Measurements from ENCODE around the gene PNRC1. TPM values are rescaled to one million over a fixed set of nuclear protein-coding genes. Genes with fewer than 3 reads are reported as not detected.
"Not testable (repeated sequence)": the region's sequence is repeated elsewhere in the genome, so short reads cannot be mapped to it uniquely, and the experiment has no call there.

PNRC1 gene
- 100 to 1,000 TPM; 280 to 381 TPM for total RNA-seq
- long read RNA-seq, donor 1, transcript PNRC1-201 (2 exons, 2,065 nt), result major isoform, 106 of 111 reads
- long read RNA-seq, donor 1, partial matches to known transcripts, result 2 of 111 reads
- long read RNA-seq, donor 1, other reads (novel, unspliced or antisense), result 2 of 111 reads
- long read RNA-seq, donor 2, transcript PNRC1-203 (2 exons, 816 nt), result minor isoform, 6 of 37 reads
- long read RNA-seq, donor 2, transcript PNRC1-201 (2 exons, 2,065 nt), result major isoform, 12 of 37 reads
- long read RNA-seq, donor 2, partial matches to known transcripts, result 0 of 37 reads
- long read RNA-seq, donor 2, other reads (novel, unspliced or antisense), result 19 of 37 reads

GRCh38 chr6:89080281-89081128 lies at the start of gene PNRC1:
Gene PNRC1 (plus strand): TSS chr6:89080751. CDS start chr6:89080895, 144 bp downstream.
- DNase-seq (ENCODE audit: low spot score), result peak; percentile 100
- intact Hi-C loops (cut with DNase I), result loop anchor here (5.0 to 10.0 kb wide), 2 partner anchors 43 to 96 kb away; no protein-coding TSS in a partner anchor

GRCh38 chr6:89032599-89032998 lies 48.0 kb upstream of the PNRC1 start:
- intact Hi-C loops (cut with DNase I), result loop anchor here in 1 of 2 donors (10.0 kb wide), 1 partner anchor 112 kb away; the partner anchor contains the start of gene PM20D2

GRCh38 chr6:89033461-89033860 lies 47.1 kb upstream of the PNRC1 start:
- no peak for DNase-seq (ENCODE audit: low spot score)
- intact Hi-C loops (cut with DNase I), result loop anchor here in 1 of 2 donors (10.0 kb wide), 1 partner anchor 111 kb away; the partner anchor contains the start of gene PM20D2

More at GRCh38 chr6:89032599-89032998, 48.0 kb upstream of the PNRC1 start:
- DNase-seq (ENCODE audit: low spot score), result no peak

GRCh38 chr6:89034116-89034515 lies 46.4 kb upstream of the PNRC1 start:
- not testable (repeated sequence) for DNase-seq (ENCODE audit: low spot score)
- intact Hi-C loops (cut with DNase I), result loop anchor here in 1 of 2 donors (10.0 kb wide), 1 partner anchor 111 kb away; the partner anchor contains the start of gene PM20D2

- intact Hi-C loops (cut with DNase I), result loop anchor here (5.0 to 10.0 kb wide), 2 partner anchors 48 to 110 kb away; partner anchors contain the start of genes PM20D2 (in 1 of the 2) and PNRC1 (in 1 of the 2)
- no peak for DNase-seq (ENCODE audit: low spot score)
Measured at GRCh38 chr6:89034586-89035251, 45.8 kb upstream of the PNRC1 start.

GRCh38 chr6:89035252-89036101 lies 45.1 kb upstream of the PNRC1 start:
- peak; percentile 97 for DNase-seq (ENCODE audit: low spot score)
- intact Hi-C loops (cut with DNase I), result loop anchor here (5.0 to 10.0 kb wide), 2 partner anchors 47 to 109 kb away; partner anchors contain the start of genes PM20D2 (in 1 of the 2) and PNRC1 (in 1 of the 2)

GRCh38 chr6:89037141-89037900 lies 43.2 kb upstream of the PNRC1 start:
- intact Hi-C loops (cut with DNase I), result loop anchor here (5.0 to 10.0 kb wide), 2 partner anchors 45 to 107 kb away; partner anchors contain the start of genes PM20D2 (in 1 of the 2) and PNRC1 (in 1 of the 2)
- DNase-seq (ENCODE audit: low spot score), result no peak

- not testable (repeated sequence) for DNase-seq (ENCODE audit: low spot score)
- intact Hi-C loops (cut with DNase I), result loop anchor here (5.0 to 10.0 kb wide), 2 partner anchors 44 to 107 kb away; partner anchors contain the start of genes PM20D2 (in 1 of the 2) and PNRC1 (in 1 of the 2)
Measured at GRCh38 chr6:89037901-89038293, 42.7 kb upstream of the PNRC1 start.

- no peak for DNase-seq (ENCODE audit: low spot score)
- intact Hi-C loops (cut with DNase I), result no loop called here
Measured at GRCh38 chr6:89042664-89043063, 37.9 kb upstream of the PNRC1 start.

- intact Hi-C loops (cut with DNase I), result no loop called here
Measured at GRCh38 chr6:89044328-89045010, 36.1 kb upstream of the PNRC1 start.

GRCh38 chr6:89045011-89045387 lies 35.6 kb upstream of the PNRC1 start:
- no peak for DNase-seq (ENCODE audit: low spot score)
- intact Hi-C loops (cut with DNase I), result no loop called here

More at GRCh38 chr6:89044328-89045010, 36.1 kb upstream of the PNRC1 start:
- no peak for DNase-seq (ENCODE audit: low spot score)

- no peak for DNase-seq (ENCODE audit: low spot score)
- intact Hi-C loops (cut with DNase I), result no loop called here
Measured at GRCh38 chr6:89045576-89045975, 35.0 kb upstream of the PNRC1 start.

- intact Hi-C loops (cut with DNase I), result no loop called here
- DNase-seq (ENCODE audit: low spot score), result no peak
Measured at GRCh38 chr6:89047473-89047872, 33.1 kb upstream of the PNRC1 start.

GRCh38 chr6:89048288-89048923 lies 32.1 kb upstream of the PNRC1 start:
- intact Hi-C loops (cut with DNase I), result no loop called here
- DNase-seq (ENCODE audit: low spot score), result no peak

GRCh38 chr6:89048985-89049384 lies 31.6 kb upstream of the PNRC1 start:
- DNase-seq (ENCODE audit: low spot score), result no peak
- intact Hi-C loops (cut with DNase I), result no loop called here

- peak; percentile 85 for DNase-seq (ENCODE audit: low spot score)
- intact Hi-C loops (cut with DNase I), result no loop called here
Measured at GRCh38 chr6:89050155-89050554, 30.4 kb upstream of the PNRC1 start.
